ENCODE measurements around the gene ADGRB2. TPM values are rescaled to one million over a fixed set of nuclear protein-coding genes. Genes with fewer than 3 reads are reported as not detected.
A peak's percentile ranks its signal among the peaks of the same experiment; 100 is the strongest.

The ADGRB2 gene
- total RNA-seq, 1 donor from 2014 or later: 12.1 TPM

DNA sequence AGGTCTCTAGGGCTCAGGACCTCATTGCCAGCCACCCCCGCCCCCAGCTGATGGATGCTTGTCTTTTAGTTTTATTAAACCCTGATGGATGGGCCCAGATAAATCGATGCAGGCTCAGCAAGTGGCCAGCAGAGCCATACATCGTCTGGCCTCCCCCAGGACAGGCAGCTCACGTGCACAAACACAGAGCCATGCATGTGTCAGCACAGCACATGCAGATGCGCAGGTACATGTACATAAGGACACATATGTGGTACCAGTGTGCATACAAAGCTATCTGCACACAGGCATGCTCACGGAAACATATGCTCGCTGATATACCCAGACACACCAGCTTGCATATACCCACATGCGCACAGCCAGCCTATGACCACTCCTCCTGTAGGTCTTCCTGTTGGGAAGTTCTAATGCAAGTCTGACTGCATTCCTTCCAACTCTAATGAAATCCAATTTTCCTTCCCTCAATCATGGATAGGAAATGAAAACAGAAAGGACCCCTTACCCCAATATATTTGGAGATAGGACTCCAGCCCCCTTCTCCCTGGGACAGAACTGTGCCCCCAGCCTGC is 61.2 kb downstream of the ADGRB2 start:
- H3K4me1 ChIP-seq: peaks cover 58% of the 10 kb centered on the region
- DNase-seq: no peak

DNA sequence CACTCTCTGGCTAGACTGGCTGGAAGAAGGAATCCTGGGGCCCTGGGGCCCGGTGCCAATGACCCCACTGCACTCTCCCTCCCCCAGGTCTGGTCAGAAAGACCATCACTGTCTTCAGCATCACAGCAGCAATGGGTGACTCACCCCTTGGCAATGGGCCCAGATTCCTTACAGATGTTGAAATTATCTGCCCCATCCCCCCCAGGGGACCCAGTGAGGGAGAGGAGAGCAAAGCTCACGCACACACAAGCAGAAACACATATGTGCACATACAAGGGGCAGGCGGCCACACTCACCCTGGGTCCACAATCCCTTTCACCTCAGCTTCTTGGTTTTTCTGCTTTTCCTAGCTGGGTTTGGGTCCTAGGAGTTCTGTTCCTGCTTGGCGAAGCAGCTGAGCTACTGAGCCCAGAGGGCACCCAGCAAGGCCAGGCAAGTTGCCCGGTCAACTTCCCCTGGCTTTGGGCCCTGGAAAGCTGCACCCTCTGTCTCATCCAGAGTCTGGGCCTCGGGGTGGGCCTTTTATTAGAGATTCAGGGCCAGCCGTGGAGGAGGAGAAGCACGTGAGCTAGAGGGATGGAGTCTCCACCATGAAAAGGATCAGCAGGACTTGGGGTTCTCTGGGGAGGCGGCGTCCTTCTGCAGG is 62.9 kb downstream of the ADGRB2 start:
- DNase-seq: peak; percentile 89
- intact Hi-C loops (cut with micrococcal nuclease): no loop called here
- peaks cover 9% of the 10 kb centered on the region for H3K27me3 ChIP-seq (ENCODE audit: low read depth)
- H3K4me1 ChIP-seq: peaks cover 58% of the 10 kb centered on the region
- no peaks in the 10 kb centered on the region for H3K36me3 ChIP-seq
- no peaks in the 10 kb centered on the region for H3K9me3 ChIP-seq (replicated peaks)
- TF ChIP-seq, protein P1, sequence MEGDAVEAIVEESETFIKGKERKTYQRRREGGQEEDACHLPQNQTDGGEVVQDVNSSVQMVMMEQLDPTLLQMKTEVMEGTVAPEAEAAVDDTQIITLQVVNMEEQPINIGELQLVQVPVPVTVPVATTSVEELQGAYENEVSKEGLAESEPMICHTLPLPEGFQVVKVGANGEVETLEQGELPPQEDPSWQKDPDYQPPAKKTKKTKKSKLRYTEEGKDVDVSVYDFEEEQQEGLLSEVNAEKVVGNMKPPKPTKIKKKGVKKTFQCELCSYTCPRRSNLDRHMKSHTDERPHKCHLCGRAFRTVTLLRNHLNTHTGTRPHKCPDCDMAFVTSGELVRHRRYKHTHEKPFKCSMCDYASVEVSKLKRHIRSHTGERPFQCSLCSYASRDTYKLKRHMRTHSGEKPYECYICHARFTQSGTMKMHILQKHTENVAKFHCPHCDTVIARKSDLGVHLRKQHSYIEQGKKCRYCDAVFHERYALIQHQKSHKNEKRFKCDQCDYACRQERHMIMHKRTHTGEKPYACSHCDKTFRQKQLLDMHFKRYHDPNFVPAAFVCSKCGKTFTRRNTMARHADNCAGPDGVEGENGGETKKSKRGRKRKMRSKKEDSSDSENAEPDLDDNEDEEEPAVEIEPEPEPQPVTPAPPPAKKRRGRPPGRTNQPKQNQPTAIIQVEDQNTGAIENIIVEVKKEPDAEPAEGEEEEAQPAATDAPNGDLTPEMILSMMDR (IDR thresholded peaks at IDR 0.05; ENCODE audit: borderline replicate concordance): no peak
- peak overlapping the region; percentile 0 for H3K4me3 ChIP-seq
- peak overlapping the region; percentile 73 for H3K27ac ChIP-seq (replicated peaks)

More for the DNA sequence above, 61.2 kb downstream of the ADGRB2 start:
- intact Hi-C loops (cut with micrococcal nuclease): no loop called here
- no peaks in the 10 kb centered on the region for H3K9me3 ChIP-seq (replicated peaks)
- H3K36me3 ChIP-seq: no peaks in the 10 kb centered on the region
- peaks cover 9% of the 10 kb centered on the region for H3K27me3 ChIP-seq (ENCODE audit: low read depth)
- peak overlapping the region; percentile 61 for H3K4me3 ChIP-seq
- peak overlapping the region; percentile 73 for H3K27ac ChIP-seq (replicated peaks)
- TF ChIP-seq, protein P1 (IDR thresholded peaks at IDR 0.05; ENCODE audit: borderline replicate concordance): no peak

DNA sequence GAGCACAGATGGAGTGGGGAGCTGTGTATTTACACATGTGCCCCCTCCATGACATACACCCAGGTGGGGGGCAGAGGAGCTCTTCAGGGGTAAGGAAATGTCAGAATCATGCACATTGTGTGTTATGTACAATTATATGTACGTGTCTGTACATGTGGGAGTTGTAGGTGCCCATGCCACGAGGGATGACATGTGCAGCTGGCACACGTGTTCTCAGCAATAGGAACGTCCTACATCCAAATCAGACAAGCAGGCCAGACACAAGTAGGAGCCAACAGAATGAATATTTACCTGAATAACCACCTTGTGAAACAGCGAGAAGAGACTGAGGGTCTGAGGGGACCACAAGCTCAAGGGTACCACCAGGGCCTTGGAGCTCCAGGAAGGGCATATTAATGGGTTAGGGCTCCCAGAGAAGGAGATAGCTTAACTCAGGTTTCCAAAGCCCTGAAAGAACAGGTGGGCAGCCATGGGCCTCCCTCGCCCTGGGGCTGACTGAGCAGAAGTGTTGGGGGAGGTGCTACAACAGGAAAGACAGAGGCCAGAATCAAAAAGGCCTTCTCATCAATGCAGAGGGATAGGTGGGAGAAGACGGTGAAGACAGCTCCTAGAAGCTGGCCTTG is 63.6 kb downstream of the ADGRB2 start:
- H3K4me1 ChIP-seq: peaks cover 58% of the 10 kb centered on the region
- peaks cover 9% of the 10 kb centered on the region for H3K27me3 ChIP-seq (ENCODE audit: low read depth)
- H3K36me3 ChIP-seq: no peaks in the 10 kb centered on the region
- intact Hi-C loops (cut with micrococcal nuclease): no loop called here
- TF ChIP-seq, protein P1 (IDR thresholded peaks at IDR 0.05; ENCODE audit: borderline replicate concordance): no peak
- H3K4me3 ChIP-seq: no peak overlapping the region
- peak overlapping the region; percentile 73 for H3K27ac ChIP-seq (replicated peaks)
- H3K9me3 ChIP-seq (replicated peaks): no peaks in the 10 kb centered on the region
- no peak for DNase-seq

DNA sequence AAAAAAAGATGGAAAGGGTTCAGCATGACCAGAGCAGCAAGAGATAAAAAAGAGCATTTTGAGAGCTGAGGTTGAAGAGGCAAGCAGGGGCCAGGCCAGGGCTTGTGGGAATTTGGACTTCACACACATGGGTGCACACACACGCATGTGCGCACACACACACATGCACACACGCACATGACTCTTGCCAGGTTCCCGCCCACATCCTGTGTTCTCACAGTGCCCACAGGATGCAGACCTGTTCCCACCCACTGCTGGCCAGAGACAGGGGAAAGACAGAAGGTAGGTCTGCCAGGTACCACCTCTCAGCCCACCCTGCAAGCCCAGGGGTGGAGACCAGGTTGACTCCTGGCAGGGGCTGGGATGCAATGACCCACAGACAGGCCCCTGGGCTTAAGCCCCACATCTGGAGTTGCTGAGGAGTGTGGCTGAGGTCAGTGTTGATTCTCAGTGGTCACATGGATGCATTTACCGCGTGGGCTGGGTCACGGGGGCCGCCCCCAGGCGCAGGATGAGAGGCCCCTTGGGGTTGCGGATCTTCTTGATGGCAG is 64.7 kb downstream of the ADGRB2 start:
- H3K36me3 ChIP-seq: no peaks in the 10 kb centered on the region
- no peak for DNase-seq
- H3K4me1 ChIP-seq: peaks cover 52% of the 10 kb centered on the region
- TF ChIP-seq, protein P1 (IDR thresholded peaks at IDR 0.05; ENCODE audit: borderline replicate concordance): no peak
- H3K27ac ChIP-seq (replicated peaks): no peak overlapping the region
- intact Hi-C loops (cut with micrococcal nuclease): no loop called here
- peaks cover 6% of the 10 kb centered on the region for H3K27me3 ChIP-seq (ENCODE audit: low read depth)
- H3K9me3 ChIP-seq (replicated peaks): no peaks in the 10 kb centered on the region
- no peak overlapping the region for H3K4me3 ChIP-seq

DNA sequence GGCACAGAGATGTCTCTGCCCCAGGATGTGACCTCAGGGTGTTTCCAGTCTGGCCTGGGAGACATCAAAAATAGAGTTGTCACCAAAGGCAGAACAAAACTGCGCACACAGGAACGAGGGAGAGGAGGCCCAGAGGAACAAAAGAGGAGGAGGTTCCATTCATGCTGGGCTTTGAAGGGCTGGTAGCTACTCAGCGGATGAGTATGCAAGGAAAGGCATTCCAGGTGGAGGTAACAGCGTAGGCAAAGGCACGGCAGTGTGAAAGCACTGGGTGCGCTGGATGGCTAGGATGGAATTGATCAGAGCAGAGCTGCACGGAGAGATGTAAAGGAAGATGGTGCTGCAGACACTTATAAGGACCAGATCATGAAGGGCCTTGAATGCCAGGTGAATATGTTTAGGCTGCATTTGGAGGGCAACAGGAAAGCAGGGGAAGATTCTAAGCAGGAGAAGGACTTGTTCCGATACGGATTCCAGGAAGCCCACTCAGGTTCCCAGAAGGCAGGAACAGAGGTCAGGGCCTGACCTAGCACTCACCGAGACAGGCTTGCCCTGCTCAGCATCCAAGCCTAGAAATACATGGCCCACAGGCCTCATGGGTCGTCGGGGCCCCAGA is 66.7 kb downstream of the ADGRB2 start:
- intact Hi-C loops (cut with micrococcal nuclease): no loop called here
- H3K4me1 ChIP-seq: peaks cover 33% of the 10 kb centered on the region
- DNase-seq: no peak

More for the DNA sequence above, 66.7 kb downstream of the ADGRB2 start:
- Histone ChIP-seq H3K27ac (replicated peaks) (no peak overlapping the region), H3K27me3 (ENCODE audit: low read depth) (no peaks in the 10 kb centered on the region), H3K36me3 (no peaks in the 10 kb centered on the region), H3K4me3 (no peak overlapping the region), H3K9me3 (replicated peaks) (no peaks in the 10 kb centered on the region)
- TF ChIP-seq, protein P1 (IDR thresholded peaks at IDR 0.05; ENCODE audit: borderline replicate concordance): no peak
